HepG2 (cell line): ENCODE results near the gene PRR14. TPM values are rescaled to one million over a fixed set of nuclear protein-coding genes. Genes with fewer than 3 reads are reported as not detected.

Experiments
- IKZF5 ChIP-seq: IDR thresholded peaks from 2 replicates; pipeline ENCODE4 v1.6.1; 2018; ENCODE audit warnings: missing genetic modification reagents, mild to moderate bottlenecking, missing compliant biosample characterization
- KMT2A ChIP-seq: sonication (generic); formaldehyde crosslinking; IDR thresholded peaks from 2 replicates; pipeline ENCODE4 v1.4.0; 2020; ENCODE audit warnings: missing genetic modification reagents
- MTF1 ChIP-seq: sonication (generic); formaldehyde crosslinking; IDR thresholded peaks from 2 replicates; pipeline ENCODE4 v1.5.0; 2020; ENCODE audit warnings: missing genetic modification reagents
- POLR2A ChIP-seq, 2 experiments: IDR thresholded peaks; 2 replicates each; pipeline ENCODE4 v1.6.1; 2011; ENCODE audit warnings: low read depth in 2 of 2, low read length in 2 of 2, mild to moderate bottlenecking in 1 of 2, moderate library complexity in 1 of 2; ENCODE audit not compliant: insufficient read depth in 1 of 2
- POLR2G ChIP-seq: fragments of 200-400 bp; formaldehyde crosslinking; IDR thresholded peaks from 2 replicates; pipeline ENCODE4 v1.6.1; 2018; ENCODE audit warnings: mild to moderate bottlenecking, low read depth, low read length, moderate library complexity
- RBAK ChIP-seq: sonication (generic); formaldehyde crosslinking; IDR thresholded peaks from 2 replicates; pipeline ENCODE4 v1.5.1; 2020; ENCODE audit warnings: mild to moderate bottlenecking, missing genetic modification reagents
- TBP ChIP-seq: sonication (generic); formaldehyde crosslinking; IDR thresholded peaks from 2 replicates; pipeline ENCODE4 v1.5.0; 2020; ENCODE audit warnings: missing genetic modification reagents
- TGIF2 ChIP-seq: IDR thresholded peaks from 2 replicates; pipeline ENCODE4 v1.6.1; 2016; ENCODE audit warnings: control low read depth, missing compliant biosample characterization
- WIZ ChIP-seq: sonication (generic); formaldehyde crosslinking; IDR thresholded peaks from 2 replicates; pipeline ENCODE4 v1.5.1; 2020; ENCODE audit warnings: mild to moderate bottlenecking, missing genetic modification reagents
- ZBTB20 ChIP-seq: sonication (generic); formaldehyde crosslinking; IDR thresholded peaks from 2 replicates; pipeline ENCODE4 v1.8.1; 2023; ENCODE audit warnings: missing genetic modification reagents, low read depth, mild to moderate bottlenecking, borderline replicate concordance
- ZNF382 ChIP-seq: sonication (generic); formaldehyde crosslinking; IDR thresholded peaks from 2 replicates; pipeline ENCODE4 v1.5.0; 2020; ENCODE audit warnings: missing genetic modification reagents, mild to moderate bottlenecking, borderline replicate concordance
- ZNF740 ChIP-seq: sonication (generic); formaldehyde crosslinking; IDR thresholded peaks from 2 replicates; pipeline ENCODE4 v1.4.0; 2020; ENCODE audit warnings: missing genetic modification reagents
- polyA plus RNA-seq, 8 experiments: library from polyadenylated mRNA; depleted of rRNA in 3 of 8; stranded (reverse) in 7 of 8; unstranded in 1 of 8; fragments of >200 nt; fragmentation: Illumina TruSeq in 4 of 8; extraction: Trizol in 4 of 8; gene quantifications; 2 replicates each; pipeline versions ENCODE4 v1.2.1 to v1.2.3, GENCODE V29; 2011 to 2016; ENCODE audit warnings: low read depth in 4 of 8, missing spikeins in 1 of 8, mixed read lengths in 1 of 8; ENCODE audit not compliant: insufficient read depth in 1 of 8
- total RNA-seq, 5 experiments: library from RNA; depleted of rRNA; stranded (reverse); fragments of >200 nt; fragmentation: Illumina TruSeq; extraction: Trizol; gene quantifications; 2 replicates each; pipeline ENCODE4 v1.2.3, GENCODE V29; 2016; ENCODE audit warnings: low read depth in 1 of 5
- TF ChIP-seq, protein P1 (sequence below): sonication (generic); formaldehyde crosslinking; conservative IDR thresholded peaks from 2 replicates; pipeline ENCODE4 v1.8.0; 2022; ENCODE audit warnings: missing genetic modification reagents
- TF ChIP-seq, protein P2 (sequence below): sonication (generic); formaldehyde crosslinking; IDR thresholded peaks from 2 replicates; pipeline ENCODE4 v1.5.0; 2020; ENCODE audit warnings: missing genetic modification reagents
- TF ChIP-seq, protein P3 (sequence below): IDR thresholded peaks from 2 replicates; pipeline ENCODE4 v1.6.1; 2012; ENCODE audit warnings: low read depth, low read length, improper control_type of control experiment

Gene PRR14
- total and polyA plus RNA-seq, 2 of the 13 experiments (the other 11 are each of a cell fraction or from before 2014, with no cell fraction given) = 8.4 to 11.0 TPM

DNA sequence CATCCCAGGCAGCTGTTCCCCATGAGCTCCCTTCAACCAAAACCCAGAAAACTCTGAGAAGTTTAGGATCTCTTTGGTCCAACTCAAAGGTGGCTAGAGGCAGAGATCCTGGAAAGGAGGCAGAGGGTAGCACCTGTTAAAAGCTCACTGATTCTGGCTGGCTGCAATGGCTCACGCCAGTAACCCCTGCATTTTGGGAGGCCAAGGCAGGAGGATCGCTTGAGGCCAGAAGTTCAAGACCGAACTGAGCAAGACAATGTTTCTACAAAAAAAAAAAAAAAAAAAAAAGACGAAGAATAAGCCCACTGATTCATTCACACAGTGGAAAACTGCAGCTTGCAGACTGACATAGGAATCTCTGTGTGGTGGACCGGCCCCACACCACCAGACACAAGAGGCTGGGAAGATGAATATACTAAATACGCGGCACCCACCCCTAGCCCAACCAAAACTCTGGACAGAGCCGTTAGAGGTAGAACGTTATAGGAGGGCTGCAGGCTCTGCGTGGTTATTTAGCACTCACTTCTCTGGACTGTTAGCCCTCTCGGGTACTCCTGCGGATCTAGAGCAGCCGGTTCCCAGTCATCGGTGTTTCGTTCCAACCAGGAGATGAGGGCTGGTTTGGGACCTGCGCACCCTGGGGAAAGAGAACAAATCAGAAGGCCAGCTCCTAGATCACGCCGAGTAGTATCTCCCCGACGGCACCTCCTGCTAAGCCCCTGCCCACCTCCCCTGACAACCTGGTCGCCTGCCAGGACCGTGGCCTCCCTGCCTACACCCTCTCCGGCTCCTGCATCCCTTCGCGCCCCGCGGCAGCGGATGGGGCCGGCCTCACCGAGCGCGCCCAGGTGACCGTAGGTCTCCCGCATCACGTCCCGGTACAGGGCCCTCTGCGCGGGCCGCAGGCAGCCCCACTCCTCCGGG is 41.5 kb upstream of the PRR14 start (continued):
- TF ChIP-seq, protein P1, sequence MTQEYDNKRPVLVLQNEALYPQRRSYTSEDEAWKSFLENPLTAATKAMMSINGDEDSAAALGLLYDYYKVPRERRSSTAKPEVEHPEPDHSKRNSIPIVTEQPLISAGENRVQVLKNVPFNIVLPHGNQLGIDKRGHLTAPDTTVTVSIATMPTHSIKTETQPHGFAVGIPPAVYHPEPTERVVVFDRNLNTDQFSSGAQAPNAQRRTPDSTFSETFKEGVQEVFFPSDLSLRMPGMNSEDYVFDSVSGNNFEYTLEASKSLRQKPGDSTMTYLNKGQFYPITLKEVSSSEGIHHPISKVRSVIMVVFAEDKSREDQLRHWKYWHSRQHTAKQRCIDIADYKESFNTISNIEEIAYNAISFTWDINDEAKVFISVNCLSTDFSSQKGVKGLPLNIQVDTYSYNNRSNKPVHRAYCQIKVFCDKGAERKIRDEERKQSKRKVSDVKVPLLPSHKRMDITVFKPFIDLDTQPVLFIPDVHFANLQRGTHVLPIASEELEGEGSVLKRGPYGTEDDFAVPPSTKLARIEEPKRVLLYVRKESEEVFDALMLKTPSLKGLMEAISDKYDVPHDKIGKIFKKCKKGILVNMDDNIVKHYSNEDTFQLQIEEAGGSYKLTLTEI (CRISPR knock-in tag) = no peak
- no peak for TF ChIP-seq TGIF2 (CRISPR knock-in tag)
- no peak for TF ChIP-seq IKZF5 (CRISPR knock-in tag)
- no peak for TF ChIP-seq ZNF382 (CRISPR knock-in tag)
- TF ChIP-seq, protein P2, sequence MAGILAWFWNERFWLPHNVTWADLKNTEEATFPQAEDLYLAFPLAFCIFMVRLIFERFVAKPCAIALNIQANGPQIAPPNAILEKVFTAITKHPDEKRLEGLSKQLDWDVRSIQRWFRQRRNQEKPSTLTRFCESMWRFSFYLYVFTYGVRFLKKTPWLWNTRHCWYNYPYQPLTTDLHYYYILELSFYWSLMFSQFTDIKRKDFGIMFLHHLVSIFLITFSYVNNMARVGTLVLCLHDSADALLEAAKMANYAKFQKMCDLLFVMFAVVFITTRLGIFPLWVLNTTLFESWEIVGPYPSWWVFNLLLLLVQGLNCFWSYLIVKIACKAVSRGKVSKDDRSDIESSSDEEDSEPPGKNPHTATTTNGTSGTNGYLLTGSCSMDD (CRISPR knock-in tag) = no peak
- TF ChIP-seq MTF1 (CRISPR knock-in tag) = no peak
- TF ChIP-seq, protein P3, sequence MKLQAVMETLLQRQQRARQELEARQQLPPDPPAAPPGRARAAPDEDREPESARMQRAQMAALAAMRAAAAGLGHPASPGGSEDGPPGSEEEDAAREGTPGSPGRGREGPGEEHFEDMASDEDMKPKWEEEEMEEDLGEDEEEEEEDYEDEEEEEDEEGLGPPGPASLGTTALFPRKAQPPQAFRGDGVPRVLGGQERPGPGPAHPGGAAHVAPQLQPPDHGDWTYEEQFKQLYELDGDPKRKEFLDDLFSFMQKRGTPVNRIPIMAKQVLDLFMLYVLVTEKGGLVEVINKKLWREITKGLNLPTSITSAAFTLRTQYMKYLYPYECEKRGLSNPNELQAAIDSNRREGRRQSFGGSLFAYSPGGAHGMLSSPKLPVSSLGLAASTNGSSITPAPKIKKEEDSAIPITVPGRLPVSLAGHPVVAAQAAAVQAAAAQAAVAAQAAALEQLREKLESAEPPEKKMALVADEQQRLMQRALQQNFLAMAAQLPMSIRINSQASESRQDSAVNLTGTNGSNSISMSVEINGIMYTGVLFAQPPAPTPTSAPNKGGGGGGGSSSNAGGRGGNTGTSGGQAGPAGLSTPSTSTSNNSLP = no peak
- TF ChIP-seq POLR2G = no peak
- TF ChIP-seq POLR2A (IDR thresholded peaks at IDR 0.05; ENCODE audit: insufficient read depth in 1 of 2, low read depth in 2 of 2, low read length in 2 of 2) = no peak; a peak in 1 of 4 replicates
- TF ChIP-seq RBAK = no peak
- peak; percentile 21 for TF ChIP-seq ZNF740
- no peak; the same call in 1 of the 2 replicates for TF ChIP-seq ZBTB20 (CRISPR knock-in tag)
- no peak for TF ChIP-seq WIZ (CRISPR knock-in tag)
- no peak for TF ChIP-seq TBP (CRISPR knock-in tag)
- no peak for TF ChIP-seq KMT2A
